ENCODE measurements around the gene LASP1.

- TF ChIP-seq CTCF (conservative IDR thresholded peaks at IDR 0.05; ENCODE audit: low read depth, low read length), result no peak
- TF ChIP-seq RAD21 (IDR thresholded peaks at IDR 0.05; ENCODE audit: low read length), result no peak
- TF ChIP-seq MAFK (IDR thresholded peaks at IDR 0.05; ENCODE audit: low read depth, low read length), result no peak
- no peak for TF ChIP-seq CHD1 (IDR thresholded peaks at IDR 0.05; ENCODE audit: low read depth, low read length)
- TF ChIP-seq USF2 (IDR thresholded peaks at IDR 0.05; ENCODE audit: low read depth, low read length), result no peak
- TF ChIP-seq RCOR1 (IDR thresholded peaks at IDR 0.05; ENCODE audit: insufficient replicate concordance, low read length), result no peak
- TF ChIP-seq SMC3 (IDR thresholded peaks at IDR 0.05; ENCODE audit: low read depth, low read length), result no peak
- no peak for TF ChIP-seq CEBPB (IDR thresholded peaks at IDR 0.05; ENCODE audit: low read depth, low read length)
- no peak for TF ChIP-seq RFX5 (IDR thresholded peaks at IDR 0.05; ENCODE audit: low read depth, low read length)
- TF ChIP-seq POLR2A (IDR thresholded peaks at IDR 0.05; ENCODE audit: low read depth, low read length), result no peak
- TF ChIP-seq MAZ (IDR thresholded peaks at IDR 0.05; ENCODE audit: borderline replicate concordance, low read depth, low read length), result no peak
- TF ChIP-seq MXI1 (IDR thresholded peaks at IDR 0.05; ENCODE audit: borderline replicate concordance, low read depth, low read length), result no peak
- no peak for TF ChIP-seq FOS (IDR thresholded peaks at IDR 0.05; ENCODE audit: low read depth, low read length)
Measured at GRCh38 chr17:38906460-38907228, 36.8 kb downstream of the LASP1 start.

All from IMR-90 (cell line).